BLaER1 treated with 17β-estradiol and CSF1 and Interleukin-3, amounts not matched to agents 10 nM and 100 nM (cell line): Measurements from ENCODE around the gene RNF40.

Experiments
- H3K27ac ChIP-seq, 11 experiments: shearing (Covaris generic); formaldehyde crosslinking; 2 replicates each; pipeline ENCODE4 v1.8.1; 2022
- H3K27me3 ChIP-seq, 11 experiments: shearing (Covaris generic); formaldehyde crosslinking; 2 replicates each; pipeline ENCODE4 v1.8.1; 2022
- H3K36me3 ChIP-seq, 11 experiments: shearing (Covaris generic); formaldehyde crosslinking; 2 replicates each; pipeline ENCODE4 v1.8.1; 2022
- H3K4me1 ChIP-seq, 10 experiments: shearing (Covaris generic); formaldehyde crosslinking; 2 replicates each; pipeline ENCODE4 v1.8.1; 2022
- H3K4me2 ChIP-seq, 11 experiments: shearing (Covaris generic); formaldehyde crosslinking; 2 replicates each; pipeline ENCODE4 v1.8.1; 2022
- H3K4me3 ChIP-seq, 10 experiments: shearing (Covaris generic); formaldehyde crosslinking; 2 replicates each; pipeline ENCODE4 v1.8.1; 2022
- H3K9ac ChIP-seq, 11 experiments: shearing (Covaris generic); formaldehyde crosslinking; 2 replicates each; pipeline ENCODE4 v1.8.1; 2022
- H3K9me3 ChIP-seq, 11 experiments: shearing (Covaris generic); formaldehyde crosslinking; replicated peaks in 1 of 11; 2 replicates each; pipeline ENCODE4 v1.8.1; 2022
- H4K20me1 ChIP-seq, 11 experiments: shearing (Covaris generic); formaldehyde crosslinking; 2 replicates each; pipeline ENCODE4 v1.8.1; 2022
- Cebpa-rat ChIP-seq, 11 experiments: shearing (Covaris generic); IDR thresholded peaks; 2 replicates each; pipeline ENCODE4 v1.8.1; 2022

The RNF40 gene

DNA sequence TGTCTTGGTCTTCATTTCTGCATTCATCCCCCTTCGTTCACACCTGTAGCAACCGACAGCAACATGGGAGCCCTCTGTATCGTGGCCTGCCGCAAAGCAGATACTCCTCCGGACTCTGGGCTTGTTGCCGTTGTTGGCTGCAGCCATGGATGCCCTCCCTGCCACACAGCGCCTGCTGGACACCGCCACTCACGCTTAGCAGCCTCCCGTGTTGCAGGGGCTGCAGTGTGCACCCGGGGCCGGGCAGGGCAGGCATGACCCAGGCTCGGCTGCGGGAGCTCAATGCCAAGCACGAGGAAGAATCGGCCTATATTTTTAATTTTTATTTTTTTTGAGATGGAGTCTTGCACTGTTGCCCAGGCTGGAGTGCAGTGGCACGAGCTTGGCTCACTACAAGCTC, 59.8 kb downstream of the RNF40 start:
- no peaks in the 10 kb centered on the region for H4K20me1 ChIP-seq
- no peak overlapping the region for H3K4me2 ChIP-seq

More for the DNA sequence above, 59.8 kb downstream of the RNF40 start:
- H3K27ac ChIP-seq = no peak overlapping the region
- H3K9ac ChIP-seq = no peak overlapping the region
- TF ChIP-seq Cebpa-rat (IDR thresholded peaks at IDR 0.05) = no peak
- no peaks in the 10 kb centered on the region for H3K27me3 ChIP-seq
- H3K36me3 ChIP-seq = no peaks in the 10 kb centered on the region
- H3K4me3 ChIP-seq = no peak overlapping the region
- peaks cover 0 to 26% (median 5%) of the 10 kb centered on the region in 10 experiments; a peak in 8 of 20 replicates for H3K4me1 ChIP-seq
- H3K9me3 ChIP-seq = peaks cover 0 to 6% (median 0%) of the 10 kb centered on the region in 11 experiments; a peak in 4 of 22 replicates
